OCI-M2 (cell line): ENCODE results near the gene MEGF8.

Source experiments
- DNase-seq: peaks from one replicate; lab custom pipeline; 2025; ENCODE audit not compliant: unreplicated experiment; lab: John Stamatoyannopoulos, UW

The MEGF8 gene

GRCh38 chr19:42409477-42409876 is 84.0 kb downstream of the MEGF8 start:
- DNase-seq: no peak

GRCh38 chr19:42410371-42410770 is 84.9 kb downstream of the MEGF8 start:
- DNase-seq: no peak

GRCh38 chr19:42411581-42412178 is 86.2 kb downstream of the MEGF8 start:
- no peak for DNase-seq

GRCh38 chr19:42412227-42412626 is 86.8 kb downstream of the MEGF8 start:
- no peak for DNase-seq

GRCh38 chr19:42412661-42413076 is 87.2 kb downstream of the MEGF8 start:
- DNase-seq: no peak

- DNase-seq: no peak
These were observed 93.9 kb downstream of the MEGF8 start for GRCh38 chr19:42419309-42419708.

- no peak for DNase-seq
These were observed 94.7 kb downstream of the MEGF8 start for GRCh38 chr19:42420055-42420544.

- DNase-seq: no peak
These were observed 95.7 kb downstream of the MEGF8 start for GRCh38 chr19:42421101-42421500.

- DNase-seq: no peak
These were observed 96.2 kb downstream of the MEGF8 start for GRCh38 chr19:42421591-42422031.

GRCh38 chr19:42422092-42422900 is 96.9 kb downstream of the MEGF8 start:
- no peak for DNase-seq

- DNase-seq: no peak
These were observed 97.5 kb downstream of the MEGF8 start for GRCh38 chr19:42422901-42423461.

GRCh38 chr19:42423462-42424344 is 98.3 kb downstream of the MEGF8 start:
- DNase-seq: no peak

- no peak for DNase-seq
These were observed 98.9 kb downstream of the MEGF8 start for GRCh38 chr19:42424345-42424707.

- DNase-seq: no peak
These were observed 99.3 kb downstream of the MEGF8 start for GRCh38 chr19:42424712-42425131.

- DNase-seq: no peak
These were observed 101.2 kb downstream of the MEGF8 start for GRCh38 chr19:42426643-42427042.

- DNase-seq: no peak
These were observed 101.9 kb downstream of the MEGF8 start, which contains the start of gene LIPE for GRCh38 chr19:42427313-42427712. Gene LIPE (minus strand): TSS chr19:42427388. CDS start chr19:42427149, 239 bp downstream.
